ENCODE results near the gene CENPV.
"Not testable (repeated sequence)": the region's sequence is repeated elsewhere in the genome, so short reads cannot be mapped to it uniquely, and the experiment has no call there.

The CENPV gene

DNA sequence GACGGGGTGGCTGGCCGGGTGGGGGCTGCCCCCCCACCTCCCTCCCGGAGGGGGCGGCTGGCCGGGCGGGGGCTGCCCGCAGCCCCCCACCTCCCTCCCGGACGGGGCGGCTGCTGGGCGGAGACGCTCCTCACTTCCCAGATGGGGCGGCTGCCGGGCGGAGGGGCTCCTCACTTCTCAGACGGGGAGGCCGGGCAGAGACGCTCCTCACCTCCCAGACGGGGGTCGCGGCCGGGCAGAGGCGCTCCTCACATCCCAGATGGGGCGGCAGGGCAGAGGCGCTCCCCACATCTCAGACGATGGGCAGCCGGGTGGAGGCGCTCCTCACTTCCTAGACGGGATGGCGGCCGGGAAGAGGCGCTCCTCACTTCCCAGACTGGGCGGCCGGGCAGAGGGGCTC, 41.2 kb downstream of the CENPV start:
- DNase-seq: not testable (repeated sequence)

DNA sequence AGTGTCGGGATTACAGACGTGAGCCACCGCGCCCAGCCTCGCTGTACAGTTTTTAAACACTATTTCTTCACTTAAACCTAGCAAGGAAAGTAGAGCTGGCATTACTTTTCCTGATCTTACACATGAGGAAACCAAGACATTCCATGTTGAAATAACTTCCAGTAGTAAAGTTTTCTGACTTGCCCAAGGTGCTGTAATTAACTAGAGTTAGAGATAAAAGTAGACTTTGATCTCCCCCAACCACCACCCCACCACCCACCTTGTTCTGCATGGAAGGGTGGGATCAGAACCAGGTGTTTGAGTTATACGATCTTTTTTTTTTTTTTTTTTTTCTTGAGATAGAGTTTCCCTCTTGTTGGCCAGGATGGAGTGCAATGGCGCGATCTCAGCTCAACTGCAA, 47.1 kb downstream of the CENPV start:
- DNase-seq: no peak

DNA sequence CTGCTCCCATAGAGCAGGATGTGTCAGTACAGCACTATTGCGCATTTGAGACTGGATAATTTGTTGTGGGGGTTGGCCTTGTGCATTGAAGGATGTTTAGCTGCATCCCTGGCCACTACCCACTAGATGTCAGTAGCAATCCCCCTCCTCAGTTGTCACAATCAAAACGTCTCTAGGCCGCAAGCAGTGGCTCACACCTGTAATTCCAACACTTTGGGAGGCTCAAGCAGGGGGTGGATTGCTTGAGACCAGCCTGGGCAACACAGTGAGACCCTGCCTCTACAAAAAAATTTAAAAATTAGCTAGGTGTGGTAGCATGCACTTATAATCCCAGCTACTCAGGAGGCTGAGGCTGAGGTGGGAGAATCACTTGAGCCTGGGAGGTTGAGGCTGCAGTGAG, 48.4 kb downstream of the CENPV start:
- no peak for DNase-seq

- DNase-seq: no peak
Measured at GRCh38 chr17:16302856-16303255, 50.4 kb downstream of the CENPV start.

DNA sequence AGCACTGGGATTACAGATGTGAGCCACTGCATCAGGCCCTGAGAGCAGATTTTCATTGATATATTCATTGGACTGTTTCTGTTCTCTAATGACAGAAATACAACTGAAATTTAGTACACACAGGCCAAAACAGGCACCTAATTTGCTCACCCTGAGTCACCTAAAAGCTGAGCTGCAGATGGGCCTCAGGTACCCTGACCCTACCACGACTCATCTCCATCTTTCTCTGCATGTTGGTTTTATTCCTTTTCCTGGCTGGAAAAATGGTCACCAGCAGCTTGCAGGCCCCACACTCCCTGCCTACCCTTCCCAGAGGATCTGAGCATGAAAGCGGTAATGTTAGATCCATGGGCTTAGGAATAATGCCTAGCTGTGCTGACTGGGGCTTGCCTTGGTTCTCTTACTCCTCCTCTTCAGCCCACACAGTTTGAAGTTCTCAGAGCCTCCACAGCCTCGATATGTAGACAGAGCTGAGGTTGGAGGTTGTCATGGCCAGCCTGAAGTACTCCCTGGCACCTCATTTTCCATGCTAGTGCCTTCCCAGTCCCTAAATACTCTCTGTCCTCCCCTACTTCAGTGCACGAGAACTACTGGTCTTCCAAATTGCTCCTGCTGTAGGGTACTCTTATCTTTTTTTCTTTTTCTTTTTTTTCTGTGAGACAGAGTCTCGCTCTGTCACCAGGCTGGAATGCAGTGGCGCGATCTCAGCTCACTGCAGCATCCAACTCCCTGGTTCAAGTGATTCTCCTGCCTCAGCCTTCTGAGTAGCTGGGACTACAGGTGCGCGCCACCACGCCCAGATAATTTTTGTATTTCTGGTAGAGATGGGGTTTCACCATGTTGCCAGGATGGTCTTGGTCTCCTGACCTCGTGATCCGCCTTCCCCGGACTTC, 51.1 kb downstream of the CENPV start:
- DNase-seq: no peak

- no peak for DNase-seq
Measured at GRCh38 chr17:16300554-16300953, 52.7 kb downstream of the CENPV start.

DNA sequence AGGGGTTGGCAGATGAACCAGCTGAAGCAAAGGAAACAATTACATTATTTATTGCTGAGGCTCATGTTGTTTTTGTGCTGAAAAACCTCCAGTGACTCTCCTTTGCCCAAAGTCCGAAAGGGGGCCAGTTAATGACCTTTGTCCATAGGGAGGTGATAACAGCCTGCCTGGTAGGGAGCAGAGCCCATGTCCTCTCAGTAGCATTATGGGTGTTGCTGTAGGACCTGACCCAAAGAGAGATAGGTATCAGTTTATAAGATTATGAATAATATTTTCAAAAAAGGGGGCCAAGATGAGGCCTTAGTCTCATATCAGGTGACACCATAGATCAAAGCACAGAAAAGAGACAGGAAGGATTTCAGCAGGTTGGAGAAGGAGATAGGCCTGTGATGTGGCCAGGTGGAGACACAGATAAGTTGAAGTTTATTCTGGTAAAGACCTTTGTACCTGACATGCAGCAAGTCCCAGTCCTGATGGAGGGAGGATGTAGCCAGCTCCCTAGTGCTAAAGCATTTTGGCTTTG, 55.1 kb downstream of the CENPV start:
- DNase-seq: no peak

DNA sequence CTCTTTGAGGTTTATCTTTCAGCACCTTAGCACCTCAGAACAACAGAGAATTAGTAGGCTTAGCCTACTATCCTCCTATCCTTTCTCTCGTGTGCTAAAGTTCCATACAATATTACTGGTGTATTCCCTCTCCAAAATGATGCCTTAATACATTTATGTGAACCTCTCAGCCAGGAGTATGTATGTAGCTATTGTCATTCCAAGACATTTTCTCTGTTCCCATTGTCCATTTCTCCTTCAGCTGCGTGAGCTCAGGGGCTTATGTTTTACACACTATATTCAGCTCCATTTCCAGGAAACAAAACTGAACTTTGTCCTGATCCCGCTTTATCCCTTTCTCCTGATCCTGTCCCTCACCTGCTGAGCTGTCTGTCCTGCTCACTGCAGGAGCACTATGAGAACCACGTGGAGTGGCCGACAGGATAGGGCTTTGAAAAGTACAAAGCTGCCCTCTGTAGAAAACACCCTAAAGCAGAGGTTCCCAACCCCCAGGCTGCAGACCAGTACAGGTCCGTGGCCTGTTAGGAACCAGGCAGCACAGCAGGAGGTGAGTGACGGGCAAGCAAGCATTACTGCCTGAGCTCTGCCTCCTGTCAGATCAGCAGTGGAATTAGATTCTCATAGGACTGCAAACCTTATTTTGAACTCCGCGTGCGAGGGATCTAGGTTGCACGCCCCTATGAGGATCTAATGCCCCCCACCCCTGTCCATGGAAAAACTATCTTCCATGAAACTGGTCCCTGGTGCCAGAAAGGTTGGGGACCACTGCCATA, 55.7 kb downstream of the CENPV start:
- DNase-seq: no peak

GRCh38 chr17:16296072-16296471, 57.2 kb downstream of the CENPV start:
- DNase-seq: not testable (repeated sequence)

DNA sequence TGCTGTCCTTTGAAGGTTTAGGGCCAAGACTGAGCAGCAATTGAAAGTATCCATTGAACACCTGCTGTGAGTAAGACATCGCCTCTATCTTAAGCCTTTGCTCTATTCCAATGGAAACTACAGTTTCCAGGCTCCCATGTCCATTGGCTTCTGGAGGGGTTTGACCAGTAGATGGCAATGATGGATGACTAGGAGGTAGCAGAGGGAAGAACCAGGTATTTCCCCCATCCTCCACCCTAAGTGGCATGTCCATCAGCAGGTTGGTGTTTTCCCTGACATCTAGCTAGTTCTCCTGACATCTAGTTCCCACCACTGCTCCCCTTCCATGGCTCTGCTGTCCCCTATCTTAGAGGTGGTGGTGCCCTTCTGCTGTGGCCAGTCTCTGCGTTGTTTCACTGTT, 58.7 kb downstream of the CENPV start:
- DNase-seq: no peak

GRCh38 chr17:16293931-16294330, 59.3 kb downstream of the CENPV start:
- DNase-seq: no peak

Measured in NCI-H524 treated with DMSO at 0.1 percent for 48 hours (cell line).